ENCODE results near the gene FMNL1.

DNA sequence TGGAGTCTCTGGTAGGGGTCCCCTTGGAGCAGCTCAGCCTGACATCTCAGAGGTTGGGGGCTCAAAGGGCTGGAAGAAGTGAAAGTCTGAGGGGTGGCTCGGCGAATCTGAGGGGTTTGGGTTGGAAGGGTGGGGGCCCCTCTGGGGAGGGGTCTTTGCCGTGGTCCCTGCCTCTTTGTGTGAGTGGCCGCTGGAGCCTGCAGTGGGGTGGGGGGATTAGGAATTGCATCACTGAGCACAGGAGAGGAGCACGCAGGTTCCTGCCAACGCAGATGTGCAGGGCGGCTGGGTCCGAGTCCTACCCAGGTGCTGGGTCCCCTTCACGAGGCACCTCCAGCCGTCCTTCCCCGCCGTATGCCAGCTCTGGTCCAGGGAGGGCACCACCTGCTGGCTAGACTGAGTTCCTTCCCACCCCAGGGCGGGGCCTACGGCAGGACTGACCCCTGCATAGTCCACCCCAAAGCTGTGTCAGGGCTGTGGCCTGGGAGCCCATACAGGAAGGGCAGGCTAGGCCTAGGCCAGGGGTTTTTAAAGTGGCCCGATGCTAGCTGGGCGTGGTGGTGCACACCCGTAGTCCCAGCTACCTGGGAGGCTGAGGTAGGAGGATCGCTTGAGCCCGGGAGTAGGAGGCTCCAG lies 9.9 kb downstream of the FMNL1 start:
- TF ChIP-seq POLR2A (IDR thresholded peaks at IDR 0.05), result no peak
- TF ChIP-seq, protein P1, sequence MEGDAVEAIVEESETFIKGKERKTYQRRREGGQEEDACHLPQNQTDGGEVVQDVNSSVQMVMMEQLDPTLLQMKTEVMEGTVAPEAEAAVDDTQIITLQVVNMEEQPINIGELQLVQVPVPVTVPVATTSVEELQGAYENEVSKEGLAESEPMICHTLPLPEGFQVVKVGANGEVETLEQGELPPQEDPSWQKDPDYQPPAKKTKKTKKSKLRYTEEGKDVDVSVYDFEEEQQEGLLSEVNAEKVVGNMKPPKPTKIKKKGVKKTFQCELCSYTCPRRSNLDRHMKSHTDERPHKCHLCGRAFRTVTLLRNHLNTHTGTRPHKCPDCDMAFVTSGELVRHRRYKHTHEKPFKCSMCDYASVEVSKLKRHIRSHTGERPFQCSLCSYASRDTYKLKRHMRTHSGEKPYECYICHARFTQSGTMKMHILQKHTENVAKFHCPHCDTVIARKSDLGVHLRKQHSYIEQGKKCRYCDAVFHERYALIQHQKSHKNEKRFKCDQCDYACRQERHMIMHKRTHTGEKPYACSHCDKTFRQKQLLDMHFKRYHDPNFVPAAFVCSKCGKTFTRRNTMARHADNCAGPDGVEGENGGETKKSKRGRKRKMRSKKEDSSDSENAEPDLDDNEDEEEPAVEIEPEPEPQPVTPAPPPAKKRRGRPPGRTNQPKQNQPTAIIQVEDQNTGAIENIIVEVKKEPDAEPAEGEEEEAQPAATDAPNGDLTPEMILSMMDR (IDR thresholded peaks at IDR 0.05), result no peak
